CD1c-positive myeloid dendritic cell (primary cell): Measurements from ENCODE around the gene IL6ST.
"Not testable (repeated sequence)": the region's sequence is repeated elsewhere in the genome, so short reads cannot be mapped to it uniquely, and the experiment has no call there.

Experiments
- DNase-seq: peaks from one replicate; pipeline ENCODE4 v3.0.0-alpha.2; 2016; ENCODE audit errors: extremely low spot score

Gene IL6ST

DNA sequence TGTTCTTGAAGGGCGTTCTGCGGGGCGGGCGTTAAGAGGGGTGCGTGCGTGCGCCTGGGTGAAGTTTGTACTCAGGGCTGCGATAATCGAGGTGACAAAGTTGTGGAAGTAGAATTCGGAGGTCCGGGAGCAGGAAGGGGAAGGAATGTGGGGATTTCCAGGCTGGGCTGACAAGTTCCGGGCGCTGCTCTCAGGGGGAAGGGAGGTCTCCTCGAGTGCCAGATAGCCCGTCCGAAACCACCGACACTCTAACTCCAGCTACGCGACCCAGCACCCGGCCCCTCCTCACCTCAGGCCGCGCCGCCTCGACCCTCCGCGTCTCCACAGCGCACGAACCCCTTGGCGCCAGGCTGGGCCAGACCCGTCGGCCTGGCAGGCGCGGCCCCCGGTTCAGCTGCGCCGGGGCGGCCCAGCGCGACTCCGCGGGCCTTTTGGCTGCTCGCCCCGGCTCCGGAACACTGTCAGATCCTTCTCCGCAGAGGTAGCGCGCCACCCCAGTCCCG lies at the start of gene IL6ST:
IL6ST (minus strand) TSS at position 469 of the 503 bp plus-strand sequence. CDS start 18,685 bp downstream, outside the sequence.
- peak; percentile 85 for DNase-seq

DNA sequence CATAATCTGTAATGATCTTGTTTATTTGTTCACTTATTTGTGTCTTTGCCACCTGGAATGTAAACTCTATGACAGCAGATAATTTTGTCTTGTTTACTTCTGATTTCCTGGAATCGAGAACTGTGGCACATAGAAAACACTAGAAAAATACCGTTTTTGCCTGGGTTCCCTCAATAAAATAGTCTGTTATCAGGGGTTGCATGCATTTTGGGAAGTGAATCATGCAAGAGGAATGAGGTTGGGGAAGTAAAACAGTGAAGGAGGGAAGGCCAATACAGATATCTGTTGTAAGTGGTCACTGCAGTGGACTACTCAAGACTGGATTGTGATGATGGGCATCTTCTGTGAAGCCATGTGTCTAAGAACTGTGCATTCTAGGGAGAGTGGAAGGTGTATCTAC lies 45.2 kb upstream of the IL6ST start:
- peak; percentile 25 for DNase-seq

GRCh38 chr5:56038206-56038605 lies 43.4 kb upstream of the IL6ST start:
- DNase-seq = not testable (repeated sequence)

DNA sequence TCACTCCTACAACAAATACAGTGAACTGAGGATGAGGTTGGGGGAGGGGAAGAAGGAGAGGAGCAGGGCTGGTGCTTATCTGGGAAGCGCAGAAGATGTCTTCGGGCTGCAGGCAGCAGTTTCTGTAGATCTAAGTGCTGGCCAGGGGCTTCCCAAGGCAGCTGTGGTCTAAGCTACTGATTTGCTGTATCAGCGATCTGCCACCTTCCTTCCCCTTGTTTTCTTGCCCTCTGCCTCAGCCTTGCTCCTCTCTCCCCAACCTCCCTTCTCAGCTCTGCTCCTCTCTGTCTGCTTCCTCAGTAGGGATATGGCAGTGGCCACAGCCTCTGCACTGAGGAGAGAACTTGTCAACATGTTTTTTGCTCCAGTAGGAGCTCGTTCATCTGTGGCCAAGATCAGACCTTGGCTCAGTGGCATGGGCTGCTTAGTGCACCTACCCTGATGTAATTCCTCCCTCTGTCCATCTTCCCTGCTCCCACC lies 42.8 kb upstream of the IL6ST start:
- DNase-seq = no peak

DNA sequence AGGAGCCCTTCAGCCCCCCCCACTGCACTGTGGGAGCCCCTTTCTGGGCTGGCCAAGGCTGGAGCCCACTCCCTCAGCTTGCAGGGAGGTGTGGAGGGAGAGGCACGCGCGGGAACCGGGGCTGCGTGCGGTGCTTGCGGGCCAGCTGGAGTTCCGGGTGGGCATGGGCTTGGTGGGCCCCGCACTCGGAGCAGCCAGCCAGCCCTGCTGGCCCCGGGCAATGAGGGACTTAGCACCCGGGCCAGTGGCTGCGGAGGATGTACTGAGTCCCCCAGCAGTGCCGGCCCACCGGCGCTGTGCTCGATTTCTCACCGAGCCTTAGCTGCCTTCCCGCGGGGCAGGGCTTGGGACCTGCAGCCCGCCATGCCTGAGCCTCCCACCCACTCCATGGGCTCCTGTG lies 40.6 kb upstream of the IL6ST start:
- not testable (repeated sequence) for DNase-seq

- DNase-seq = not testable (repeated sequence)
Observed at GRCh38 chr5:56029871-56030630, 35.3 kb upstream of the IL6ST start.

- no peak for DNase-seq
Observed at GRCh38 chr5:56029457-56029856, 34.7 kb upstream of the IL6ST start.

GRCh38 chr5:56028708-56029107 lies 33.9 kb upstream of the IL6ST start:
- DNase-seq = no peak

DNA sequence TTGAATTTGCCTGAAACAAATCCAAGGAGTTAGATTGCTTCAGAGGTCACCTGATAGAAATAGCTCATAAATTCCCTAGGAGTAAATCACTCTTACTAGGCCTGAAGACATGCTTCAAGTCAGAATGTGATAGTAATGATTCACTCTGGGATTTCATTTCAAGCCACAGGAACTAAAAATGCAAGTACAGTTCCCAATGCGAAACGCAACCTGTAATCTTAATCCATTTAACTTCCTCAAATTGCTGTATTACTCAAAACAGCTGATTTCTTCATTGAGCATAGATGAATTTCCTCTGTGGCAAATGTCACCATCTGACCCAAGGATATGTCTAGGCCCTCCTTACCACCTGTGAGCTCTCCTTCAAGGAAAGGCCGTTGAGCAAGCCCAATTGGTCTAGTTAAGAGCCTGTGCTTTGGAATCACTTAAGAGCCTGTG lies 32.1 kb upstream of the IL6ST start:
- DNase-seq = peak; percentile 86

DNA sequence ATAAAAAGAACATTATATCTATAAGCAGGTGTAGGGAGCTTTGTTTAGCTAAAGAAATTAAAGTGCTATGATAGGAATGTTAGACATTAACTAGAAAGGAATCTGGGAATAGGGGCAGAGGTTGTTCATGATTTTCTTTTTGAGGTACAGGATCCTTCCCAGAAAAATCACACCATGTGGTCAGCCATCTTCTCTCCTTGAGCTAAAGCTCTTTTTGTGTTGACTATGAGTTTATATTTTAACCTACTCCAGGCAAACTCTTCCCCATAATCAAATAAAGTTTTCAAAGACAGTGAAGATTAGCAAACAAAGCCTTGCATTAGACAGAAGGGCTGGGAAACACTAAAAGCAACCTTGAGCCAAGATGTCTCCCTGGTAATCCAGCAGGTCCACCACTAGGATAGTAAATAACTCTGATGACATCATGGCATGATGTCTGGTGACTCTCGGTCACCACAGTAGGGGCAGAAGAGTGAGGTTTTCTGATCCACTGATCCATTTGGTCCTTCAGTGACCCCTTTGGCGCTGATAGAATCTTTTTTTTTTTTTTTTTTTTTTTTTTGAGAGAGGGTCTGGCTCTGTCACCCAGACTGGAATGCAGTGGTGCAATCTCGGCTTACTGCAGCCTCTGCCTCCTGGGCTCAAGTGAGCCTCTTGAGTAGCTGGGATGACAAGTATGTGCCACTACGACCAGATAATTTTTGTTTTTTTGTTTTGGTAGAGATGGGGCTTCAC lies 30.6 kb upstream of the IL6ST start:
- DNase-seq = no peak

DNA sequence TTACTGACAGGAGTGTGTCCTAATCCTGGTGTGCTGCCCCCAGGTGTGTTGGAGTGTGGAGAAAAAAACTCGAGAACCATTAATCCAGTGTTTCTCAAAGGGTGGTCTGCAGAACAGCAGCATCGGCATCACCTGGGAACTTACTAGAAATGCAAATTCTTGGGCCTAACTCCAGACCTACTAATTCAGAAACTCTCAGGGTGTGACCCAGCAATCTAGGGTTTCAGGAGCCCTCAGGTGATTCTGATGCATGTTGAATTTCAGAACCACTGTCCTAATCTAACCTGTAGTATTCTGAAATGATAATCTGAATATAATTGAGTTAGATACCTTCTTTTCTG lies 30.0 kb upstream of the IL6ST start:
- no peak for DNase-seq

- DNase-seq = no peak
Observed at GRCh38 chr5:56023296-56023695, 28.5 kb upstream of the IL6ST start.

DNA sequence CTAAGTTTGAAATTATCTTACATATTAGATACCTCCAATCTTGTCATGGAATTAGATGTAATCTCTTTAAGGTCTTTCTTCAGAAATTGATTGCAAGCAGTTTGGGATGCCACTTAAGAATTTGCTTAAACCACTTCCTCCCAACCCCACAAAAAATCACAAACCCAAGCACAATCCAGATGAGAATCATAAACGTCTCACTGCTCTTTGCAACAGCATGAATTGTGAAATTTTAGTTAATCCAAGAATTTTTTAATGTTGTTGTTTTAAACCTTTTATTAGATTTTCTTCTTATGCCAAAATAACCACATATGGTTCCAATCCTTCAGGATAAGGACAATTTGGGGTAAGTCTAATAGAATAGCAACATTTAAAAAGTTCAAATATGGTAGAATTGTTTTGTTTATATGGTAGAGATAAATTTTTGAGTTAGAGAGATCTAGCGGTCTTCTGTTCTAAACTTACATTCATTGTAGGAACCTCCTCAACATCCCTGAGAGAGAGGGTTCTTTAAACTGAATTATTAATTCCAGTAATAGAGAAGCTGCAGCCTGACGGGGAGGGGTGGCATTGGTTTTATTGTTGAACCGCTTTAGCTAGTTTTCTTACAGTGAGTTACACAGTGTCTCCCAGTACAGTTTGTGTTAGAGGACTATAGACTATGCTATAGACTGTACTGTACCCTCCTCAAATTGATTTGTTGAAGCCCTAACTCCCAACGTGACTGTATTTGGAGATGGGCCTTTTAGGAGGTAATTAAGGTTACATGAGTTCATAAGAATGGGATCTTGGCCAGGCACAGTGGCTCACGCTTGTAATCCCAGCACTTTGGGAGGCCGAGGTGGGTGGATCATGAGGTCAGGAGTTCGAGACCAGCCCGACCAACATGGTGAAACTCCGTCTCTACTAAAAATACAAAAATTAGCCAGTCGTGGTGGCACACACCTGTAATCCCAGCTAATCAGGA lies 24.8 kb upstream of the IL6ST start:
- DNase-seq = peak; percentile 29

DNA sequence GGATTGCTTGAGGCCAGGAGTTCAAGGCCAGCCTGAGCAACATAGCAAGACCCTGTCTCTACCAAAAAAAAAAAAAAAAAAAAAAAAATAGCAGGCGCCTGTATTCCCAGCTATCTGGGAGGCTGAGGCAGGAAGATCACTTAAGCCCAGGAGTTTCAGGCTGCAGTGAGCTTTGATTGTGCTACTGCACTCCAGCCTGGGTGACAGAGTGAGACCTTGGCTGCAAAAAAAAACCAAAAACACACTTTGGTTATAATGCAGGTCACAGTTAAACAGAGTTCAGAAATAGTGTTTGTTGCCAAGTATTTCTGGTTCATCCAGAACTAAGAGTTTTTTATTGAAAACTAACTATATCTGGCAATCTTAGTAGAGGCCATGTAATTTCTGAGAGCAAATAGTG lies 24.1 kb upstream of the IL6ST start:
- DNase-seq = no peak

- DNase-seq = not testable (repeated sequence)
Observed at GRCh38 chr5:56014701-56015100, 19.9 kb upstream of the IL6ST start.

- DNase-seq = not testable (repeated sequence)
Observed at GRCh38 chr5:56013939-56014338, 19.2 kb upstream of the IL6ST start.

DNA sequence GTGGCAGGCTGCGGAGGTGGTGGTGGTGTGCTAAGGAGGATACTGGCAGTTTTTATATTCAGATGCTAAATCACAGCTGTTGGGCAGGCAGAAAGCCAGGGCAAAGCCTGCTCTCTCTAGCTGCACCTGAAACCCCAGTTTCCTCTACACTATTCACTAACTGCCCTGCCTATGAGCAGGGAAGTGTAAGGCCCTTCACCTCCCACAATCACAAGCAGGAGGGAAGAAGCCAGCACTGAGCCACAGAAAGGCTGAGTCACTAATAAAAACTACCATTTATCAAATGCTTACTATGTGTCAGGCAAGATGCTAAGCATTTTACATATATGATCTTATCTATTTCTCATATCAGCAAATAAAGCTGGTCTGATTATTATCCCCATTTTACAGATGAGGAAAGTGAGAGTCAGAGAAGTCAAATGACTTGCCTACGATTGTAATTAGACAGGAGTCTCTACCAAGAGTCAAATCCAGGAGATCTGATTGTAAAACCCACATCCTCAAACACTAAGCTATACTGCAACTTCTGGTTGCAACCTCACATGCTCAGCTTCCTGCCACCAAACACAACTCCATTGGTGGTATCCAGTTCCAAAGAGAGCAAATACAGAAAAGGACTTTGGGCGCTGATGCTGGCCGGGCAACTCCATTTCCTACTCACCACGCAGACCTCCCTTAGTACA lies 17.7 kb upstream of the IL6ST start:
- DNase-seq = peak; percentile 20

GRCh38 chr5:56011835-56012234 lies 17.1 kb upstream of the IL6ST start:
- peak; percentile 39 for DNase-seq

DNA sequence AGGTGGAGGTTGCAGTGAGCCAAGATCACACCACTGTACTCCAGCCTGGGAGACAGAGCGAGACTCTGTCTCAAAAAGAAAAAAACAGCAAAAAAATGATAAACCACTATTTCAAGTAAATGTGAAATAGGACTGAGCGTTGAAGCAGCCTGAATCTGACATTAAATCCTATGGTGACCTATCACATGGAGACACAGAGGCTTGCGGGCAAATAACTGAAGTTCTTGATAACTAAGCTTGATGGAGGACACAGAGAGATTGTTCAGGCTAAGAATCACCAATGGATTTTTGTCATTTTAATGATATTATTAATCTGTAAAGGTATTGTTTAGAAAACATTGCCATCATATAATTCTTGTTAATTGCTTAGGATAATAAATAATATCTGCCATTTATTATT lies 15.7 kb upstream of the IL6ST start:
- no peak for DNase-seq

- no peak for DNase-seq
Observed at GRCh38 chr5:56006600-56006999, 11.8 kb upstream of the IL6ST start.

DNA sequence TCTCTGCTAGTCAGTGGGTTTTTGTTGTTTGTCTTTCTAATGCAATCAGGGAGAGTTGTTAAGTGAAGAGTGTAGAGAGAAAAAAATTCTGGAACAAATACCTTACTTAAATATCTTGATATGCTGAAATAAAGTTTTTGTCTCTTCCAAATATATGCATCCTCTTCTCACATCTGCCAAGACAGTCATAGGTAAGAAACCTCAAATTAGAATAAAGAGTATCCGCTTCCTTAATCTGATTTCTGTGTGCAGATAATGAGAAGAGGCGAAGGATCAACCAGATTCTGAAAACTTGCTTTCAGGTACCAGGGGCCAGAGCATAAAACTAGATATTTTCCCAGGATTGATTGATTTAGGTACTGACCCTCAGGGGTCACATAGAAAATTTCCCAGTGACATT lies 11.3 kb upstream of the IL6ST start:
- no peak for DNase-seq
